GM13976 (cell line): Measurements from ENCODE around the gene FHOD3.

ENCODE experiments used
- DNase-seq: peaks from one replicate; pipeline ENCODE4 v3.0.0; 2012; ENCODE audit warnings: low spot score
- CTCF ChIP-seq: IDR thresholded peaks from 2 replicates; pipeline ENCODE4 v1.5.1; 2012; ENCODE audit warnings: borderline replicate concordance, mild to moderate bottlenecking; ENCODE audit not compliant: insufficient read depth; ENCODE audit errors: extremely low read depth, missing control alignments, control extremely low read depth
- in situ Hi-C: fragments of 300-500 bp; cut with MboI; formaldehyde crosslinking; loops from one replicate; pipeline ENCODE4 v1.12.0; 2022; ENCODE audit warnings: low sequenced_read_pairs, mixed read lengths, inconsistent platforms; ENCODE audit not compliant: unreplicated experiment

Gene FHOD3

GRCh38 chr18:36649205-36649604 is 351.7 kb downstream of the FHOD3 start:
- in situ Hi-C loops: no loop called here
- TF ChIP-seq CTCF: no peak
- DNase-seq: no peak

GRCh38 chr18:36650266-36650665 is 352.8 kb downstream of the FHOD3 start:
- no peak for TF ChIP-seq CTCF
- in situ Hi-C loops: no loop called here
- no peak for DNase-seq

- TF ChIP-seq CTCF: no peak
- in situ Hi-C loops: no loop called here
- DNase-seq: no peak
Measured at GRCh38 chr18:36650906-36651305, 353.4 kb downstream of the FHOD3 start.

GRCh38 chr18:36652503-36652902 is 355.0 kb downstream of the FHOD3 start:
- in situ Hi-C loops: no loop called here
- TF ChIP-seq CTCF: no peak
- no peak for DNase-seq

- TF ChIP-seq CTCF: no peak
Measured at GRCh38 chr18:36653141-36653869, 355.8 kb downstream of the FHOD3 start.

GRCh38 chr18:36653870-36654269 is 356.4 kb downstream of the FHOD3 start:
- in situ Hi-C loops: no loop called here
- TF ChIP-seq CTCF: no peak
- DNase-seq: no peak

More at GRCh38 chr18:36653141-36653869, 355.8 kb downstream of the FHOD3 start:
- DNase-seq: no peak
- in situ Hi-C loops: no loop called here
